GM12878 (cell line): ENCODE data around the gene ITPR2. TPM values are rescaled to one million over a fixed set of nuclear protein-coding genes. Genes with fewer than 3 reads are reported as not detected.

Source experiments
- ATAC-seq: fragments of 200-7000 bp; cut with Tn5 transposase; 3 replicates; pipeline ENCODE4 v1.9.1; 2020; ENCODE audit warnings: mild to moderate bottlenecking, moderate library complexity
- BruUV-seq: library from RNA; stranded (reverse); fragments of 400-500 nt; replicated peaks from 2 replicates; lab custom pipeline; 2021; lab: Mats Ljungman, UMichigan
- CTCF ChIA-PET: fragments of 300-600 bp; sonication (Branson Sonifier 250); formaldehyde crosslinking; extraction: SDS; loops from one replicate; lab custom pipeline; 2021; ENCODE audit warnings: inconsistent platforms; lab: Yijun Ruan, JAX
- POLR2A ChIA-PET: fragments of 350-600 bp; formaldehyde crosslinking; extraction: SDS; loops from one replicate; lab custom pipeline; 2021; ENCODE audit warnings: inconsistent platforms; lab: Charles Lee
- RAD21 ChIA-PET: fragments of 300-600 bp; sonication (Branson Sonifier 250); formaldehyde crosslinking; loops from one replicate; lab custom pipeline; 2023; ENCODE audit warnings: antibody characterized with exemption; ENCODE audit not compliant: unreplicated experiment; lab: Charles Lee
- SMC1A ChIA-PET: fragments of 300-600 bp; sonication (Branson Sonifier 250); formaldehyde crosslinking; loops from one replicate; lab custom pipeline; 2023; ENCODE audit not compliant: unreplicated experiment, uncharacterized antibody; lab: Charles Lee
- DNase-seq: peaks from one replicate; pipeline ENCODE4 v3.0.0-alpha.2; 2011; ENCODE audit warnings: low read depth, low spot score
- FAIRE-seq: peaks from 3 replicates; lab custom pipeline; 2011; peaks lifted over from hg19 to GRCh38; lab: Jason Lieb, UNC
- H2AFZ ChIP-seq: 2 replicates; pipeline ENCODE4 v1.6.0; 2011; ENCODE audit warnings: low read depth, low read length, control low read depth; ENCODE audit not compliant: control insufficient read depth
- H3K27ac ChIP-seq: 2 replicates; pipeline ENCODE4 v1.5.1; 2011; ENCODE audit warnings: control low read depth; ENCODE audit not compliant: control insufficient read depth, insufficient read depth
- H3K27me3 ChIP-seq, 2 experiments: replicated peaks in 1 of 2; 2 replicates each; pipeline versions ENCODE4 v1.6.0 to v1.6.1; 2011; ENCODE audit warnings: low read length in 1 of 2; ENCODE audit not compliant: control insufficient read depth in 2 of 2, insufficient read depth in 2 of 2
- H3K36me3 ChIP-seq, 2 experiments: 2 replicates each; pipeline ENCODE4 v1.5.1; 2011; ENCODE audit warnings: low read length in 1 of 2; ENCODE audit not compliant: control insufficient read depth in 2 of 2, insufficient read depth in 2 of 2
- H3K4me1 ChIP-seq: 2 replicates; pipeline ENCODE4 v1.6.1; 2011; ENCODE audit warnings: mild to moderate bottlenecking, low read length, moderate library complexity, mixed read lengths; ENCODE audit not compliant: control insufficient read depth, insufficient read depth
- H3K4me2 ChIP-seq: 2 replicates; pipeline ENCODE4 v1.6.0; 2011; ENCODE audit warnings: control low read depth; ENCODE audit not compliant: control insufficient read depth, insufficient read depth
- H3K4me3 ChIP-seq: fragments of 200-600 bp; sonication (generic); 2 replicates; pipeline ENCODE4 v1.5.1; 2016
- H3K79me2 ChIP-seq: 2 replicates; pipeline ENCODE4 v1.6.0; 2011; ENCODE audit warnings: low read length; ENCODE audit not compliant: control insufficient read depth, insufficient read depth
- H3K9ac ChIP-seq: 2 replicates; pipeline ENCODE4 v1.8.0; 2011; ENCODE audit warnings: low read length, control low read depth, mixed read lengths; ENCODE audit not compliant: control insufficient read depth, insufficient read depth
- H3K9me3 ChIP-seq: replicated peaks from 3 replicates; pipeline ENCODE4 v1.5.1; 2011; ENCODE audit warnings: mild to moderate bottlenecking, low read length; ENCODE audit not compliant: control insufficient read depth, insufficient read depth
- H4K20me1 ChIP-seq: 2 replicates; pipeline ENCODE4 v1.6.0; 2011; ENCODE audit not compliant: control insufficient read depth, insufficient read depth
- ESRRA ChIP-seq: IDR thresholded peaks from 2 replicates; pipeline ENCODE4 v1.6.1; 2012; ENCODE audit warnings: mild to moderate bottlenecking, low read length, improper control_type of control experiment
- IRF4 ChIP-seq: IDR thresholded peaks from 2 replicates; pipeline ENCODE4 v1.6.1; 2011; ENCODE audit warnings: low read depth, low read length
- MEF2B ChIP-seq: fragments of 450-650 bp; IDR thresholded peaks from 2 replicates; pipeline ENCODE4 v1.6.1; 2018; ENCODE audit warnings: mild to moderate bottlenecking, moderate library complexity; ENCODE audit not compliant: partially characterized antibody, poor library complexity, severe bottlenecking
- NR2F1 ChIP-seq: fragments of 450-650 bp; conservative IDR thresholded peaks from 2 replicates; pipeline ENCODE4 v1.6.1; 2017; ENCODE audit warnings: mild to moderate bottlenecking
- RAD21 ChIP-seq: IDR thresholded peaks from 2 replicates; pipeline ENCODE4 v1.6.1; 2011; ENCODE audit warnings: mild to moderate bottlenecking, low read depth, low read length, moderate library complexity; ENCODE audit not compliant: insufficient read depth
- WGBS: methylation state at CpG from one replicate; pipeline ENCODE4 v1.1.6; 2016; ENCODE audit warnings: low lambda C conversion rate; ENCODE audit not compliant: insufficient replicate concordance, insufficient coverage; ENCODE audit errors: missing lambda C conversion rate; 5-methylcytosine and 5-hydroxymethylcytosine counted together
- in situ Hi-C: fragments of 300-500 bp; cut with MboI; formaldehyde crosslinking; loops from 9 replicates; pipeline ENCODE4 v1.14.3; 2018; ENCODE audit warnings: mixed read lengths
- intact Hi-C: fragments of 100-400 bp; cut with micrococcal nuclease; formaldehyde crosslinking; loops from one replicate; pipeline ENCODE4 v1.14.2; 2022; ENCODE audit not compliant: unreplicated experiment
- polyA plus RNA-seq, 11 experiments: library from polyadenylated mRNA; depleted of rRNA in 4 of 11; unstranded in 6 of 11; stranded (reverse) in 5 of 11; fragments of >200 nt; fragmentation: Nextera tagmentation in 4 of 11; fragmentation: Illumina TruSeq in 1 of 11; extraction: Ambion mirVana in 4 of 11; extraction: Trizol in 1 of 11; gene quantifications; 1 replicate in 1 of 11; 2 replicates in 10 of 11; pipeline versions ENCODE4 v1.2.1 to v1.2.3, GENCODE V29; 2011 to 2016; ENCODE audit warnings: inconsistent platforms in 2 of 11, missing spikeins in 2 of 11, low read depth in 1 of 11
- total RNA-seq, 4 experiments: library from RNA; depleted of rRNA in 3 of 4; stranded (reverse); fragments of >200 nt in 3 of 4; fragmentation: Illumina TruSeq in 1 of 4; extraction: Trizol in 1 of 4; gene quantifications; 2 replicates each; pipeline versions ENCODE4 v1.2.1 to v1.2.3, GENCODE V29; 2013 to 2021
- TF ChIP-seq, protein P1 (sequence below): fragments of 450-650 bp; formaldehyde crosslinking; IDR thresholded peaks from 2 replicates; pipeline ENCODE4 v1.4.0; 2022; ENCODE audit warnings: mild to moderate bottlenecking, moderate library complexity
- TF ChIP-seq, protein P2 (sequence below): fragments of 450-650 bp; IDR thresholded peaks from 2 replicates; pipeline ENCODE4 v1.6.1; 2016; ENCODE audit warnings: mild to moderate bottlenecking, moderate library complexity, borderline replicate concordance
- TF ChIP-seq, protein P3 (sequence below): fragments of 450-650 bp; IDR thresholded peaks from 2 replicates; pipeline ENCODE4 v1.6.1; 2017; ENCODE audit warnings: antibody characterized with exemption, mild to moderate bottlenecking, moderate library complexity
- TF ChIP-seq, protein P4 (sequence below): fragments of 450-650 bp; IDR thresholded peaks from 2 replicates; pipeline ENCODE4 v1.6.1; 2017; ENCODE audit warnings: mild to moderate bottlenecking, low read depth, inconsistent platforms; ENCODE audit not compliant: poor library complexity, severe bottlenecking

ITPR2 gene
- total and polyA plus RNA-seq, 10 of the 15 experiments (the other 5 are each of a cell fraction or from before 2014, with no cell fraction given), result 7.5 to 76.2 (median 47.1) TPM

DNA sequence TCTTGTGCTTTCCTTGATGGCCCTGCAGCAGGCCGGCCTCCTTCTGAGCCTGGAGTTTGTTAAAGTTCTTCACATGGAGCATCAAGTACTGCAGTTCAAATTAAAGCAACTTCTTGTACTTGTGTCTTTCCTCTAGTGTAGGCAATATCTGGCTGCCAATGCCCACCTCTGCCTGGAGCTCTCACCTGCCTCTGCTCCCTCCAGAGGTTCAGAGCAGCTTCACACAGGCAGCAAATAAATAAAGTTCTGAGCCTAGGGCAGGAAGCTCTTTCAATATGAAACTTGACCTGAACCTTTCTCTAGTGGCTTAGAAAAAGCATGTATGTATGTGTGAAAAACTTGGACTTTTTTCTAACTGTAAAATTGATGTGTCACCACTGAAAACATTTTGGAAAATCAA lies 65.9 kb downstream of the ITPR2 start:
- H3K27me3 ChIP-seq, result no peaks in the 10 kb centered on the region
- no peak overlapping the region for H3K9ac ChIP-seq
- WGBS, result 100% methylated on average over 1 of the region's 1 CpG
- ChIA-PET POLR2A (interaction anchor here (0.6 to 3.1 kb wide), 4 partner anchors 9 to 1536 kb away, joined by 3 to 18 read pairs (median 3); no protein-coding TSS in a partner anchor), SMC1A (interaction anchor here (0.7 to 3.0 kb wide), 15 partner anchors 9 to 553 kb away, joined by 3 to 11 read pairs (median 4); no protein-coding TSS in a partner anchor), CTCF (interaction anchor here (0.8 to 2.3 kb wide), 8 partner anchors 15 to 668 kb away, joined by 3 to 6 read pairs (median 3); no protein-coding TSS in a partner anchor), RAD21 (interaction anchor here (0.8 to 1.4 kb wide), 4 partner anchors 16 to 118 kb away, joined by 3 to 4 read pairs (median 3); no protein-coding TSS in a partner anchor)
- H4K20me1 ChIP-seq, result no peaks in the 10 kb centered on the region
- H3K79me2 ChIP-seq, result peaks cover 8% of the 10 kb centered on the region
- no peak overlapping the region for H2AFZ ChIP-seq
- intact Hi-C loops (no loop called here), in situ Hi-C loops (no loop called here)
- ATAC-seq, result peak; percentile 74
- H3K4me1 ChIP-seq, result peaks cover 32% of the 10 kb centered on the region
- FAIRE-seq, result peak; percentile 31
- BruUV-seq, result no TSS peak
- H3K36me3 ChIP-seq, result peaks cover 0 to 9% of the 10 kb centered on the region in 2 experiments; a peak in 1 of 4 replicates
- H3K27ac ChIP-seq, result peak overlapping the region; percentile 37; the same call in 1 of the 2 replicates
- H3K9me3 ChIP-seq, result peaks cover 8% of the 10 kb centered on the region; the same call in 2 of the 3 replicates
- H3K4me3 ChIP-seq, result no peak overlapping the region
- peak overlapping the region; percentile 36; the same call in 1 of the 2 replicates for H3K4me2 ChIP-seq
- DNase-seq, result no peak
- TF ChIP-seq, protein P1, sequence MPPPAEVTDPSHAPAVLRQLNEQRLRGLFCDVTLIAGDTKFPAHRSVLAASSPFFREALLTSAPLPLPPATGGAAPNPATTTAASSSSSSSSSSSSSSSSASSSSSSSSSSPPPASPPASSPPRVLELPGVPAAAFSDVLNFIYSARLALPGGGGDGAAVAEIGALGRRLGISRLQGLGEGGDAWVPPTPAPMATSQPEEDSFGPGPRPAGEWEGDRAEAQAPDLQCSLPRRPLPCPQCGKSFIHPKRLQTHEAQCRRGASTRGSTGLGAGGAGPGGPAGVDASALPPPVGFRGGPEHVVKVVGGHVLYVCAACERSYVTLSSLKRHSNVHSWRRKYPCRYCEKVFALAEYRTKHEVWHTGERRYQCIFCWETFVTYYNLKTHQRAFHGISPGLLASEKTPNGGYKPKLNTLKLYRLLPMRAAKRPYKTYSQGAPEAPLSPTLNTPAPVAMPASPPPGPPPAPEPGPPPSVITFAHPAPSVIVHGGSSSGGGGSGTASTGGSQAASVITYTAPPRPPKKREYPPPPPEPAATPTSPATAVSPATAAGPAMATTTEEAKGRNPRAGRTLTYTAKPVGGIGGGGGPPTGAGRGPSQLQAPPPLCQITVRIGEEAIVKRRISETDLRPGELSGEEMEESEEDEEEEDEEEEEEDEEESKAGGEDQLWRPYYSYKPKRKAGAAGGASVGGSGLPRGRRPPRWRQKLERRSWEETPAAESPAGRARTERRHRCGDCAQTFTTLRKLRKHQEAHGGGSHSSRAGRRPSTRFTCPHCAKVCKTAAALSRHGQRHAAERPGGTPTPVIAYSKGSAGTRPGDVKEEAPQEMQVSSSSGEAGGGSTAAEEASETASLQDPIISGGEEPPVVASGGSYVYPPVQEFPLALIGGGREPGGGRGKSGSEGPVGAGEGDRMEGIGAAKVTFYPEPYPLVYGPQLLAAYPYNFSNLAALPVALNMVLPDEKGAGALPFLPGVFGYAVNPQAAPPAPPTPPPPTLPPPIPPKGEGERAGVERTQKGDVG, result no peak
- no peak for TF ChIP-seq IRF4
- TF ChIP-seq, protein P2, sequence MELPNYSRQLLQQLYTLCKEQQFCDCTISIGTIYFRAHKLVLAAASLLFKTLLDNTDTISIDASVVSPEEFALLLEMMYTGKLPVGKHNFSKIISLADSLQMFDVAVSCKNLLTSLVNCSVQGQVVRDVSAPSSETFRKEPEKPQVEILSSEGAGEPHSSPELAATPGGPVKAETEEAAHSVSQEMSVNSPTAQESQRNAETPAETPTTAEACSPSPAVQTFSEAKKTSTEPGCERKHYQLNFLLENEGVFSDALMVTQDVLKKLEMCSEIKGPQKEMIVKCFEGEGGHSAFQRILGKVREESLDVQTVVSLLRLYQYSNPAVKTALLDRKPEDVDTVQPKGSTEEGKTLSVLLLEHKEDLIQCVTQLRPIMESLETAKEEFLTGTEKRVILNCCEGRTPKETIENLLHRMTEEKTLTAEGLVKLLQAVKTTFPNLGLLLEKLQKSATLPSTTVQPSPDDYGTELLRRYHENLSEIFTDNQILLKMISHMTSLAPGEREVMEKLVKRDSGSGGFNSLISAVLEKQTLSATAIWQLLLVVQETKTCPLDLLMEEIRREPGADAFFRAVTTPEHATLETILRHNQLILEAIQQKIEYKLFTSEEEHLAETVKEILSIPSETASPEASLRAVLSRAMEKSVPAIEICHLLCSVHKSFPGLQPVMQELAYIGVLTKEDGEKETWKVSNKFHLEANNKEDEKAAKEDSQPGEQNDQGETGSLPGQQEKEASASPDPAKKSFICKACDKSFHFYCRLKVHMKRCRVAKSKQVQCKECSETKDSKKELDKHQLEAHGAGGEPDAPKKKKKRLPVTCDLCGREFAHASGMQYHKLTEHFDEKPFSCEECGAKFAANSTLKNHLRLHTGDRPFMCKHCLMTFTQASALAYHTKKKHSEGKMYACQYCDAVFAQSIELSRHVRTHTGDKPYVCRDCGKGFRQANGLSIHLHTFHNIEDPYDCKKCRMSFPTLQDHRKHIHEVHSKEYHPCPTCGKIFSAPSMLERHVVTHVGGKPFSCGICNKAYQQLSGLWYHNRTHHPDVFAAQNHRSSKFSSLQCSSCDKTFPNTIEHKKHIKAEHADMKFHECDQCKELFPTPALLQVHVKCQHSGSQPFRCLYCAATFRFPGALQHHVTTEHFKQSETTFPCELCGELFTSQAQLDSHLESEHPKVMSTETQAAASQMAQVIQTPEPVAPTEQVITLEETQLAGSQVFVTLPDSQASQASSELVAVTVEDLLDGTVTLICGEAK, result no peak
- no peak for TF ChIP-seq MEF2B
- peak; percentile 33; the same call in 1 of the 2 replicates for TF ChIP-seq RAD21
- TF ChIP-seq, protein P3, sequence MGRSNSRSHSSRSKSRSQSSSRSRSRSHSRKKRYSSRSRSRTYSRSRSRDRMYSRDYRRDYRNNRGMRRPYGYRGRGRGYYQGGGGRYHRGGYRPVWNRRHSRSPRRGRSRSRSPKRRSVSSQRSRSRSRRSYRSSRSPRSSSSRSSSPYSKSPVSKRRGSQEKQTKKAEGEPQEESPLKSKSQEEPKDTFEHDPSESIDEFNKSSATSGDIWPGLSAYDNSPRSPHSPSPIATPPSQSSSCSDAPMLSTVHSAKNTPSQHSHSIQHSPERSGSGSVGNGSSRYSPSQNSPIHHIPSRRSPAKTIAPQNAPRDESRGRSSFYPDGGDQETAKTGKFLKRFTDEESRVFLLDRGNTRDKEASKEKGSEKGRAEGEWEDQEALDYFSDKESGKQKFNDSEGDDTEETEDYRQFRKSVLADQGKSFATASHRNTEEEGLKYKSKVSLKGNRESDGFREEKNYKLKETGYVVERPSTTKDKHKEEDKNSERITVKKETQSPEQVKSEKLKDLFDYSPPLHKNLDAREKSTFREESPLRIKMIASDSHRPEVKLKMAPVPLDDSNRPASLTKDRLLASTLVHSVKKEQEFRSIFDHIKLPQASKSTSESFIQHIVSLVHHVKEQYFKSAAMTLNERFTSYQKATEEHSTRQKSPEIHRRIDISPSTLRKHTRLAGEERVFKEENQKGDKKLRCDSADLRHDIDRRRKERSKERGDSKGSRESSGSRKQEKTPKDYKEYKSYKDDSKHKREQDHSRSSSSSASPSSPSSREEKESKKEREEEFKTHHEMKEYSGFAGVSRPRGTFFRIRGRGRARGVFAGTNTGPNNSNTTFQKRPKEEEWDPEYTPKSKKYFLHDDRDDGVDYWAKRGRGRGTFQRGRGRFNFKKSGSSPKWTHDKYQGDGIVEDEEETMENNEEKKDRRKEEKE, result no peak
- TF ChIP-seq NR2F1, result peak; percentile 90
- TF ChIP-seq ESRRA, result no peak
- TF ChIP-seq, protein P4, sequence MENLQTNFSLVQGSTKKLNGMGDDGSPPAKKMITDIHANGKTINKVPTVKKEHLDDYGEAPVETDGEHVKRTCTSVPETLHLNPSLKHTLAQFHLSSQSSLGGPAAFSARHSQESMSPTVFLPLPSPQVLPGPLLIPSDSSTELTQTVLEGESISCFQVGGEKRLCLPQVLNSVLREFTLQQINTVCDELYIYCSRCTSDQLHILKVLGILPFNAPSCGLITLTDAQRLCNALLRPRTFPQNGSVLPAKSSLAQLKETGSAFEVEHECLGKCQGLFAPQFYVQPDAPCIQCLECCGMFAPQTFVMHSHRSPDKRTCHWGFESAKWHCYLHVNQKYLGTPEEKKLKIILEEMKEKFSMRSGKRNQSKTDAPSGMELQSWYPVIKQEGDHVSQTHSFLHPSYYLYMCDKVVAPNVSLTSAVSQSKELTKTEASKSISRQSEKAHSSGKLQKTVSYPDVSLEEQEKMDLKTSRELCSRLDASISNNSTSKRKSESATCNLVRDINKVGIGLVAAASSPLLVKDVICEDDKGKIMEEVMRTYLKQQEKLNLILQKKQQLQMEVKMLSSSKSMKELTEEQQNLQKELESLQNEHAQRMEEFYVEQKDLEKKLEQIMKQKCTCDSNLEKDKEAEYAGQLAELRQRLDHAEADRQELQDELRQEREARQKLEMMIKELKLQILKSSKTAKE, result no peak
